ENCODE results near the gene WDR43.
"Not testable (repeated sequence)": the region's sequence is repeated elsewhere in the genome, so short reads cannot be mapped to it uniquely, and the experiment has no call there.

Gene WDR43

DNA sequence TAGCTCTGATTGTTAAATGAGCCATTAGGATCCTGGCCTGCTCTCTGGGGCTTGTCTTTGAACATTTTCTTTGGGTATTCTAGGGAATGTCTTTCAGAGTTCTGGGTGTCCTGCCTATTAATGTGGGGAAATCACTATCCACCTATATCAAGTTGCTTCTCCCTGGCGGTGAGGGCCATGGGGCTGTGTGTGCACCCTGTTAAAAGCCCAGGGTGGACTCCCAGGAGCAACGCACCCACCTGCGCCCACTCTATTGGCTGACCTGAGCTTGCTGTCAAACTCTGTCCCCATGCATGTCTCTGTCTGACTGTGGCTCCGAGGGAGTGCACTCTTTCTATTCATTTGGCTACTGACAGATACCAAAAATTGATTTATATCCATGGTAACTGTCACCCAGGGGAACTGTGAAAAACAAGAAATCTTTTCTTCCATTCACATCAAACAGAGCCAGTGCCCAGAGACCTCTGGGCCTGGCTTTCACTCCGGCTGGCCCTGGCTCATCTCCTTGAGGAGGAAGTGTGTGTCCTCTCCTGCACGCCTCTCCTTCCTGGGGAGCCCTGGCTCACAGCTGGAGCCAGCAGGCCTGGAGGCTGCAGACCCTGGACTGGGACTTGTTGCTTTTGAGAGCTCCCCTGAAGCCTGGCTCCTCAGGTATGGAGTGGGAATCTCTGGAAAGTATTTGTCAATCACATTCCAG, 76.1 kb downstream of the WDR43 start:
- no peak for DNase-seq (ENCODE audit: low read depth)

DNA sequence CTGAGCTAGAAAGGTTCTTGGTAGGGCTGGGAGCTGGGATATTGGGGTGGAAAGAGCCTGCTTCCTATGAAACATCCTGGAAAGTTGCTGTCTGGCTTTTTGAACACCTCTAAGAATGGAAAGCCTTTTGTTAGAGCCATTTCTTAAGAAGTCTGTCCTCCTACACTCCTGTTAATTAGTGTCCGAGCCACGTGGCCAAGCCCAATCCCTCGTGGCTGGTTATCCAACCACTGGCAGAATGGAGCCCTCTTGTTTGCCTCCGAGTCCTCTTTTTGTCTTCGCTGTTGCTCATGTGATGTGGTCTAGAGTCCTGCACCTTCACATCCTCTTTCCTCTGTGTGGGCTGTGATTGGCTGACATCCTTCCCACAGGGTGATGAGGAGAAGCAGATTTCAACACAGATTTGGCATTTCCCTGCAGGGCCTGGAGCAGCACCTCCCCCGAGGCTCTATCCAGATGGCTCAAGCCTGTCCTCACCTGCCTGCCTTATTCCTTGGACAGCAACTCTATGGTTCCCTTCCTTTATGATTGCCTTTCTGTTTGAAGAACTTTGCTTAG, 78.4 kb downstream of the WDR43 start:
- no peak for DNase-seq (ENCODE audit: low read depth)

DNA sequence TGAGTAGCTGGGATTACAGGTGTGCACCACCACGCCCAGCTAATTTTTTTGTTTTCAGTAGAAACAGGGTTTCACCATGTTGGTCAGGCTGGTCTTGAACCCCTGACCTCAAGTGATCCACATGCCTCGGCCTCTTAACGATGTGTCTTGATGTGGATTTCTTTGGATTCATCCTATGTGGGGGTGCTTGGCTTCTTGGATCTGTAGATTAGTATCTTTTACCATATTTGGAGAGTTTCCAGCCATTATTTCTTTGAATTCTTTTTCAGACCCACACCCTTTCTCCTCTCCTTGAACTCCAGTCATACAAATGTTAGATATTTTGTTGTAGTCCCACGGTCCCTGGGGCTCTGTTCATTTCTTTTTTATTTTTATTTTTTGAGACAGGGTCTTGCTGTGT, 79.8 kb downstream of the WDR43 start:
- DNase-seq (ENCODE audit: low read depth) = no peak

DNA sequence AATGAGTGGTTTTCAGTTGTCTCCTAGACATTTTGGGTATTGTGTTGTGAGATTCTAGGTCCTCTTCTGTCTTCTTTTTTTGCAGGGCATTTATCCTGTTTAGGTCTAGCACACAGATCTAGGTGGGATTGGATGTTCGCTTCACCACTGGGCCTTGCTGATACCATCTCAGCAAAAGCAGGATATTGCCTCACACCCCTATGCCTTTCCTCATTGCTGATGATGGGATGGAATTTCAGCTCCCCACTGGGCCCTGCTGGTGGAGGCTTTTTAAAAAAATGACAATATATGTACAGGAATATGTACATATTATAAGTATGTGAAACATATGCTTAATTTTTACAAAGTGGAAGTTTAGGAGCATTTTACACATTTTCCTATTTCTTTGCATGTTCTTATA, 81.2 kb downstream of the WDR43 start:
- DNase-seq (ENCODE audit: low read depth) = no peak

DNA sequence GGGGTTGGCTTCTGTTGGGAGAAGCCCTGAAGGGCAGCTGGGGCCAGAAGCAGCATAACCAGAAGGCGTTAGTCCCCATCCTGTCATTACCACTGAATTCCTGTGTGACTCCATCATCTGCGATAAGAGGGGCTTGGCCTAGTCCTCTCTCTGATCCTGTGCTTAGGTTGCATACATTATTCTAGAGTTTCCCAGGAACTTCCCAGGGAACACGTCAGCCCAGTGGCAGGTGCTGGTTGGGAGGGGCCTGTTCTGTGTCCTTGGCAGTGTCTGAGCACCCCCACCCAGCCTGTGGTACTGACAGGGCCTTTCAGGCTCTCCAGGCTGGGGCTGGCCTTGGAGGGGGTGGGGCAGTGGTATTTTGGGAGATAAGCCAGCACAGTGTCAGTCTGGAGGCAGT, 82.1 kb downstream of the WDR43 start:
- no peak for DNase-seq (ENCODE audit: low read depth)

DNA sequence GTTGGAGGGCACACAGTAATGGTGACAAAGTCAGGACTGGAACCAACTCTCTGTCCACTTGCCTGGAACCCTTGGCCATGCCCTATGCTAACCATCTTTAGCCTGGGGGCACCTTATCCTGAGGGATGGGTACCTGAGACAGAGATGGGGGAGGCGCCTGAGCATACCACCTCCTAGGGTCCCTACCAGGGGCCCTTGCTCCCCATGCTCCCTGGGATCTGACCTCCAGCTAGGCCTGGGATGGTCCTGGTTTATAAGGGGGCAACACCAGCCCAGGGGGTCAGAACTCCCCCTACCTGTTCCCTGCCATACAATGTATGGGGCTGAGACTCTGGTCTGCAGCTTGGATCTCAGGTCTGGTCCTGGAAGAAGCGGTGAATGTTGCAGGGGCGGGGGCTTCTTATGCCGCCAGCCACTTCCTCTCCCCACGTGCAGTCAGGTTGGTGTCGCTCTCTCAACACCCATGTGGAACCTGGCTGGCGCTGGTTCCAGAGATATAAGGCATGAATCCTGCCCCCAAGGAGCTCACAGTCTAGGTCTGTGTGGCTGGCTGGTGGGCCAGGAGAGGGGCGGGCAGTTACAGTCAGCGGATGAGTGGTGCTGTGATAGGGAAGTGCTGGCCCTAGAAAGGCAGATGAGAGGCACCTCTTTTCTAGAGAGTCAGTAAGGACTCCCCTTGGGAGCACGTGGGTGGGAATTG, 82.9 kb downstream of the WDR43 start:
- DNase-seq (ENCODE audit: low read depth) = no peak

DNA sequence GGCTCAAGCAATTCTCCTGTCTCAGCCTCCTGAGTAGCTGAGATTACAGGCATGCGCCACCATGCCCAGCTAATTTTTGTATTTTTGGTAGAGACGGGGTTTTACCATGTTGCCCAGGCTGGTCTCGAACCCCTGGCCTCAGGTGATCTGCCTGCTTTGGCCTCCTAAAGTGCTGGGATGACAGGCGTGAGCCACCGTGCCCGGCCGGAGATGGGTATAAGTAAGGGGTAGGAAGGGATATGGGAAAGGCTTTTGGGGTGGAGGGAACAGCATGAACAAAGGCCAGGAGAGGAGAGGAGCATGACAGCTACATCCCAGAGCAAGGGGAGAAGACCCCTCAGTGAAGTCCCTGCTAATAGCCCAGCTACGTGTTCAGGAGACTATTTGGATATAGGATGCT, 83.5 kb downstream of the WDR43 start:
- not testable (repeated sequence) for DNase-seq (ENCODE audit: low read depth)

DNA sequence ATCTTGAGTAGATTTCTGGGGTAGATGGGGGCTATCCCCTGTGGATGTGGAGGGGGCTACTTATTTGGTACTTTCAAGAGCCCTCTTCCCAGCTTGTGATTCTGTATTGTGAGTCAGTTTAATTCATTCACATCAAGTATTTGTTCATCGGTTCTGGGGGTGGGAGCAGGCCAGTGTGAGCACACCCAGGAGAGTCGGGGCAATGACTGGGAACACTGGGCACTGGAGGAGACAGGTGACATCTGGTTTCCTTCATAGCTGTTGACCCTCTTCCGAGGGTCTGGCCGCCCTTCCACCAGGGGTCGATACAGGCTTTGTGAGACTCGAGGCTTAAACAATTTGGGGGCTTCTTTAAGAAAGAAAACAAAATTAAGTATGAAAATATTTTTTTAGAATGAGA, 84.1 kb downstream of the WDR43 start:
- no peak for DNase-seq (ENCODE audit: low read depth)

DNA sequence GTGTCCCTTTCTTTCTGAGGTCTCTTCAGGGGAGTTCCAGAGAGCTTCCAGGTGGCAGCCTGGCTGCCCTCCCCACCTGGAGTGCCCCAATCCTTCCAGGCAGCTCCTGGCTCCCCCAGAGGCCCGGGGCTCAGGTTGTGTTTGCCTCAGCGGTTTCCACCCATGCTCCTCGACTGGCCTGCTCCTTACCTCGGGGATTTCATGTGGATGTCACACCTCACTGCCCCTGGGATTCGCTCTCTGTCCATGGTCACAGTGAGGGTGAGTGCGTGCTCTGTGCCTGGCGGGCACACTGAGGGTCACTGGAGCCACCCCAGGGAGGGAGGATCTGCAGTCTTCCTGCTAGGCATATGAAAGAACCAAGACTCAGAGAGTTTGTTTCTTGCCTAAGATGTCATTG, 84.6 kb downstream of the WDR43 start:
- DNase-seq (ENCODE audit: low read depth) = no peak

DNA sequence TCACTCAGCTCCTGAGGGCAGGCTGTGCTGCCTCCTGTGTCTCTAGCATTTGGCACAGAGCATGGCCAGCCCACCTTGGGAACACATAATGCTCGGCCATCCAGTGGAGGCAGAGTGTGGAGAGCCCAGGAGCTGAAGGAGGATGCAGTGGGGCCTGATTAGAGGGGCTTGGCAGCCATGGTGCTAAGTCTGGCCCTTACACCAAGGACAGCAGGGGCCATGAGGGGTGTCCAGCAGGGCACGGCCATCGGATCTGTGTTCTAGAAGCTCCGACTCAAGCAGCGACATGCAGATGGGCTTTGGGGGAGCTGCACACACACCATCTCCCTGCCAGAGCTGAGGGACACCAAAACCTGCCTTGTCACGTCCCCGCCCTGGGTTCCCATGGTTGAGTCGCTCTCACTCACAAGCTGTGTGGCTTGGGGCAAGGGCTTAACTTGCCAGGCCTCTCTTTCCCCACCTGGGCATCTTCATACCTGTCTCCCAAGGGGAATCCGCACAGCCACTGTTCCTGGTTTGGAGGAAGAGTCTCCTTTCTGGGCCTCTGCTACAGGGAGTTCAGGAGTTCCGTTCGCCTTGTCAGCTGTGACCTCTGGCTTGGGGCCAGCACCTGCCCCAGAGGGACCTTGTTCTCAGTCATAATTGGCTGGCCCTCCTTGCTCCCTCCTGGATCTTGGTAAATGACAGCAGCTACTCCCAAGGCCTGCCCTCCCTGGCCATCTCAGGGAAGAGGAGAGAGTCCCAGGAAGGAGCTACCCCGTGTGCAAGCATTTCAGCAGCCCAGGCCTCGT, 85.3 kb downstream of the WDR43 start:
- DNase-seq (ENCODE audit: low read depth) = no peak

DNA sequence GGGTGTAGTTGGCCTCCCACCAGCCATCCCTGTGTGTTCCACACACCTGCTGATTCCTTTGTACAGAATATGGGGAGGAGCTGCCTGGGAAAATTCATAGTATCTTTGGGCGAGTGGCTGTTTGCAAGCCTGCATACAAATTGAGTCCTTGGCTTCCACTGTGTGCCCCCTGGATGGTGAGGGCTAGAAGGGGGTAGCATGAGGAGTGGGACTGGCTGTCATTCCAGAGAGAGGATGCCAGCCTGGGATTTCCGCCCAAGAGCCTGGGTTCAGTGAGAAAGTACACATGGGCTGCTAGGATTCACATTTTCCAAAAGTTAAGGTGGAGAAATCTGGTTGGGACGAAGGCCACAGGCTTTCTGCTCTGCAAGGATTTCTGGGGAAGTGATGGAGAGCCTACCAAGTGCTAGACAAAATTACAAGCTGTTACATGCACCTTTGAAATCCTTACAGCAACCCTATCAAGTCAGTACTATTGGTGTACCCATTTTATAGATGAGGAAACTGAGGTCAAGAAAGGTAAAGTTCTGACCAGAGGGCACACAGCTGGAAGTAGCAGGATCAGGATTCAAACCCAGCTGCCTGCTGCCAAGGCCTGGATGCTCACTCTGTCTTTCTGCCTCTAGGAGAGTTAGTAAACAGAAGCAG, 86.0 kb downstream of the WDR43 start:
- DNase-seq (ENCODE audit: low read depth) = no peak

DNA sequence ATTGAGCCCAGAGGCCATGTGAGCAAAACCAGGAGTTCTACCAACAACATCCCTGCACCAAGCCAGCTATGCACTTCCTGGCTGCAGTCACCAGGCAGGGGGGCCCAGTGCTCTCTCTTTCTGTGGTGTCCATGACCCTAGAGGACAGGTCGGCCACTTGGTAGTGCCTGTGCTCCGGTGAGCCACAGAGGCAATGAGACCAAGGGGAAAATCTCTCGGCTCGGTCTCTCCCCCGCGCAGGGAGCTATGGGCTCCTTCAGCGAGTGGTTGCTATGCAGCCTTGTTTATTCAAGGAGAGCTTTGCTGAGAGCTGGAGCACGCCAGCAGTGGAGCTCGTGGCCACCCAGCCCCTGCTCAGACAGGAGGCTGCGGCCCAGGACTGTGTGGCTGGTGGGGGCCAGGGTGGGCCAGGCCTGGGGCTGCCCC, 86.6 kb downstream of the WDR43 start, which contains the start of gene TOGARAM2:
Gene TOGARAM2 (plus strand): TSS at position 283 of the 426 bp plus-strand sequence. CDS start 13,537 bp downstream, outside the sequence.
- DNase-seq (ENCODE audit: low read depth) = no peak

DNA sequence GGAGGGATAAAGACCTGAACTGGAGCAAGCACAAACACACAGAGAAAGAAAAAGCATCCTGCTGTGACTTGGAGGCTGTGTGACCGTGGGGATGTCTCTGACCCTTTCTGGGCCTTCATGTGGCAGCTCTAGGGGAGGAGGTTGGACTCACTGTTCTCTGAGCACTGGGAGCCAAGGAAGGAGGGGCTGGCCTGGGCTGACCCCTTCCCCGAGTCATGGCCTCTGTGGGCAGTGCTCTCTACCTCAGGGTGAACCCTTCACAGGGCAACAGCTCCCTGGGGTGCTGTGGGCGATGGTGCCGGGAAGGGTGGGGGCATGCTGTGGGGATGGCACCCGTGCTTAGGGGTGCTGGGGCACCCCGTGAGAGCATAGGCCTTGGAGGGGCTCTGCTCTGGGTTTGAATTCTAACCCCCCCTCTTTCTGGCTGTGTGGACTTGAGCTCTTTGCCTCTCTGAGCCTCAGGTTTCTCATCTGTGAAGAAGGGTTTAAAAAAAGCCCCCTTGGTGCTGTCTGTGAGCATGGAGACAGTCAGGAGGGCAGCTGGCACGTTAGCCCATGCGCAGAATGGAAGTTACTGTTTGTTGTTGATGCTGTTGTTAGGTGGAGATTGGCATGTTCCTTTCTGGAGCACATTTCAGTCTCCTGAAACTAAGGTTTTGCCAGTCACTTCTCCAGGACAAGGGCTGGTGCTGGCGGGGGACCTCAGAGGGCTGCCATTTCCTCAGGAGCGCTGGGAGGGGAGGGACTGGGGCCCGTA, 87.3 kb downstream of the WDR43 start:
- DNase-seq (ENCODE audit: low read depth) = no peak

DNA sequence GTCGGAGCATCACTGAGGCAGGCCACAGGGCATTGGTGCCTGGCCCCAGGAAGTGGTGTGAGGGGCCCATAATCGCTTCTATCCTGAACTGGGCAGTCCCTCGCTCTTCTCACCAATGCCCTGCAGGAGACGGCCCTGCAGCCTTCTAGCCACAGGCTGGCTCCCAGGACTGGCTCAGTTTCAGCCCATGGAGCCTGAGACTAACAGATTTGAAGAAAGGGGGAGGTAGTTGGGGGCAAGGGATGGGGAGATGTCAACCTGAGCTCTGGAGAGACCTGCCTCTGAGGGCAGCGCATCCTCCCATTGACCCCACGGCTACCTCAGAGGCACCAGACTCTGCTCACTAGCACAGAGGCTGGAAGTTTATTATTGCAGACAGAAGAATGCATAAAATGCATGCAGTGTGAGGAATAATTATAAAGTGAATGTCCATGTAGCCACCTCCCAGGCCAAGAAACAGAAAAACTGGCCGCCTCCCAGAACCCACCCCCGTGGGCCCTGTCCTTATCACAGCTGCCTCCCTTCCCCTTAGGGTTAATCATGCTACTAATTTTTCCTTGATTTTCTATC, 88.0 kb downstream of the WDR43 start:
- no peak for DNase-seq (ENCODE audit: low read depth)

DNA sequence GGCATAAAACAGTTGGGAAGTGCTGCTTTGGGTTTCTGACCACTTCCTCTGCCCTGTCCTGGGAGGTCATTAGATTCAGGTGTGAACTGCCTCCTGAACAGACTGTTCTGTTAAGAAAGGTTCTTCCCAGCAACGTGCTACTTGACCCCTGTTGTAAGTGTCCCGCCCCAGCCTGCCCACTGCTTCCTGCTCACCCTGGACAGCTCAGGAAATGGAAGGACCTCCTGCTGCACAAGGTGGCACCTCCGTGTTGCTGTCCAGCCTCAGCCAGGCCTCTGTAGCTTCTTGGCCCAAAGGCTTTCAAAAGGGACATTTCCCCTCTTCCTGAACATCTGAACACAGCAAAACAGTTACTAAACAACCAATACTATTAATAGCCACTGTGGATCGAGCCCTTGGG, 92.0 kb downstream of the WDR43 start:
- DNase-seq (ENCODE audit: low read depth) = no peak

DNA sequence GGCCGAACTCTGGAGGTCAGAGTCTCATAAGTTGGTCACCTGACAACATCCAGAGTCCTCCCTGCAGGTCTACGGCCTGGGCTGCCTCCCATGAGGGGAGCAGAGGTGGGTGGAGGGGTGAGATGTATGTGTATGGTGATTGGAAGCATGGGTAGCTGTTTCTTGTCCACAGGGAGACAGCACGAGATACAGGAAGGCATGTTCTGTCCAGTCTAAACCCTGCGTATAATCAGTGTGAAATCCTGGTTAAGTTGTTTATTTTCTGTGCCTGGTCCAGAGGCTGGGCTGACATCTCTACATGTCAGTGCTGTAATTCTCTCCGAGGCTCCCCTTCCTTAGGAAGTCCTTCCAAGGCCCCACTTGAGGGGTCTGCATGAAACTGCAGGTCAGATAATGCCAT, 95.5 kb downstream of the WDR43 start:
- no peak for DNase-seq (ENCODE audit: low read depth)

DNA sequence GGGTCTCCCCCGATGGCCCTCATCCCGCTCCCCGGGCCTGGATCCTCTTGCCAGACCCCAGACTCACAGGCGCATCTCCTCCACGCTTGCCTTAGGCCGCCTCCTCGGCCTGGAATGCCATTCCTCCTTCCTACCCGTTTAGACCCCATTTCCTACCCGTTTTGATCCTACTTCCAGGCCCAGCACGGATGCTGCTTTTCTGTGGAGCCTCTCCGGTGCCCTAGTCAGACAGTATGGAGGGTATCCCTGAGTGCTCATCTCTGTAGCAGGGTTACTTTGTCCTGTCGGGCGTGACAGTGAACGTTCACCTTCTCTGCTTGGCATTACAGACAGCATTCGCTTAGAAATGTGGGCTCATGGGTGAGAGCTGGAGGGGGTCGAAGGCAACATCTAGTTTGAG, 96.0 kb downstream of the WDR43 start:
- no peak for DNase-seq (ENCODE audit: low read depth)

DNA sequence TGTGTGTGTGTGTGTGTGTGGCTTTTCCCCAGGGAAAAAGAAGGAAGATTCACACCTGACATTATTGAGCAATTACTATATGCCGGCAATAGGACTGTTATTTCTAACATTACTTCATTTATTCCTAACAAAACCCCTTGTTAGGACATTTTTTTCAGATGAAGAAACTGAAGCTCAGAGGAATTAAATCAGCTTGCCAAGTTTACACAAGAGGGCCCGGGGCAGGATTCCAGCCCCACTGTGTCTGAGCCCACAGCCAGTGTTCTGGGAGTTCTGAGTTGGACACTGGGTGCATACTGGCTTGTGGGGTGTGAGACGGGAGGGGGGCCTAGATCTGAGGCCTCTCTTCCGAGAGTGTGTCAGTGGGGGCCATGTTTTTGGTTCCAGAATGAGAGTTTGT, 96.6 kb downstream of the WDR43 start:
- no peak for DNase-seq (ENCODE audit: low read depth)

DNA sequence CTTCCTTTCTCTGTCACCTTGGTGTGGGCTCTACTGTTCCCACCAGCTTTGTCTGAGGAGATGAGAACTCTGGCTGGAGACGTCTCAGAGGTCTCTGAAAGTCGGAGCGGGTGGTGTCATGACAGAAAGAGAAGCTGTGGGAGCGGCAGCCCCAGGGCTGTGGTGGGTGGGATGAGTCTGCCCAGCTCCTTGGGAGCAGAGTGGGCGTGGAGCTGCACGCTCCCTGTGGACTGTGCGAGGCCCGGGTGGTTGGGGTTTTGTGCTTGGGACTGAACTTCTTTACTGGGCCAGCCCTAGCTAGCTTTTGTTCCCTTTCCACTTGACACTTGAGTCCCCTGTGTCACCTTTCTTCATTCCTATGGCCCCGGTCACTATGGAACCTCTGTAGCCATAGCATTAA, 97.0 kb downstream of the WDR43 start:
- no peak for DNase-seq (ENCODE audit: low read depth)

DNA sequence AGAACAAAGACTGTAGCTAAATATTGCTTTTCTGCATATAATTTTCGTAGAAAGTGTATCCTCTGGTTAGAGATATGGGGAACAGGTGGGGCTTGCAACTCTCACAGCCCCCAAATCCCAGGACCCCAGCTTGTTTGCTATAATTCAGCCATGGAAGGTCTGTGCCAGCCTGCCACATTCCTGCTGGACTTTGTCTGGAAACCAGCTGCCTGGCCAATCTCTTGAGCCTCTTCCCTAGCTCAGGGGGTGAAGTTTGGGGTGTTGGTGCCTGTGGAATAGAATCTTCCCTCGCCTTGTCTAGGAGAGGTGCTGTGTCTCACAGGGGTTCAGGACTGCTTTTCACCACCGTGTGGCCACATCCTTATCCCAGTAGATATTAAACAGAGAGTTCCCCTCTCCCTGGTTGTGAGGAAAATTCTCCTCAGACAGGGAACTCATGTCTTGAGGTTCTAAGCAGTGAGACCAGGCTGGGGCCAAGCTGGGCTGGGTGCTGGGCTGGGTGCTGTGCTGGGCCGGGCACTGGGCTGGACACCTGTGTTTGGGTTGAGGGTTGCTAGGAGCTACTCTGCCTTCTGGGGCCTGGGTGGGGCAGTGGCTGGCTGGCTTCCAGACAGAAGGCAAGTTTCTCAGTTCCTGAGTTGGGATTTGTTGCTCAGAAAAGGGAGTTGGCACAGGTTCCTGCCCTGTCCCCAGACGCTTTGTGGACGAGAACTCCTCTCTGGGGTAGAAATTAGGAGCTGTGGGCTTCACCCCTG, 98.9 kb downstream of the WDR43 start:
- no peak for DNase-seq (ENCODE audit: low read depth)

Data from stimulated activated CD8-positive, alpha-beta memory T cell treated with anti-CD3 and anti-CD28 coated beads, Interleukin-12 subunit alpha, Interleukin-12 subunit beta, amount 100 ng/mL, for 1 hour (primary cell).